Measurements from ENCODE around the gene IDH3B. TPM values are rescaled to one million over a fixed set of nuclear protein-coding genes. Genes with fewer than 3 reads are reported as not detected.

IDH3B gene
- total and polyA plus RNA-seq, 2 of the 13 experiments (the other 11 are each of a cell fraction or from before 2014, with no cell fraction given) = 215 to 254 TPM

- no peak for TF ChIP-seq REPIN1 (CRISPR knock-in tag; IDR thresholded peaks at IDR 0.05; ENCODE audit: borderline replicate concordance, low read depth)
- TF ChIP-seq ZNF350 (CRISPR knock-in tag; IDR thresholded peaks at IDR 0.05; ENCODE audit: borderline replicate concordance, low read depth) = no peak
- TF ChIP-seq ETV5 (CRISPR knock-in tag; IDR thresholded peaks at IDR 0.05; ENCODE audit: borderline replicate concordance) = no peak
- TF ChIP-seq ZNF234 (CRISPR knock-in tag; conservative IDR thresholded peaks at IDR 0.05) = no peak
- no peak for TF ChIP-seq SNAPC5 (CRISPR knock-in tag; IDR thresholded peaks at IDR 0.05; ENCODE audit: borderline replicate concordance)
- no peak for TF ChIP-seq RXRB (CRISPR knock-in tag; IDR thresholded peaks at IDR 0.05; ENCODE audit: borderline replicate concordance)
- TF ChIP-seq PAWR (CRISPR knock-in tag; IDR thresholded peaks at IDR 0.05; ENCODE audit: borderline replicate concordance) = no peak
- TF ChIP-seq ZNF142 (CRISPR knock-in tag; IDR thresholded peaks at IDR 0.05) = no peak
Measured at GRCh38 chr20:2653556-2654383, 10.2 kb downstream of the IDH3B start (continued).

Data from HepG2 (cell line).